WTC11 (cell line): Measurements from ENCODE around the gene RIF1. TPM values are rescaled to one million over a fixed set of nuclear protein-coding genes. Genes with fewer than 3 reads are reported as not detected.
A peak's percentile ranks its signal among the peaks of the same experiment; 100 is the strongest.

ENCODE experiments used
- CREB1 ChIP-seq: sonication (generic); formaldehyde crosslinking; IDR thresholded peaks from 2 replicates; pipeline ENCODE4 v1.8.0; 2023; ENCODE audit warnings: mild to moderate bottlenecking, missing genetic modification reagents
- ETV6 ChIP-seq: sonication (generic); formaldehyde crosslinking; IDR thresholded peaks from 2 replicates; pipeline ENCODE4 v1.8.1; 2022; ENCODE audit warnings: mild to moderate bottlenecking, missing genetic modification reagents
- GABPB1 ChIP-seq: sonication (generic); formaldehyde crosslinking; IDR thresholded peaks from 2 replicates; pipeline ENCODE4 v1.8.1; 2023; ENCODE audit warnings: mild to moderate bottlenecking, missing genetic modification reagents
- IRF2 ChIP-seq: sonication (generic); formaldehyde crosslinking; IDR thresholded peaks from 2 replicates; pipeline ENCODE4 v1.8.0; 2022; ENCODE audit warnings: low read depth, missing genetic modification reagents, borderline replicate concordance
- KAT7 ChIP-seq: sonication (generic); formaldehyde crosslinking; IDR thresholded peaks from 2 replicates; pipeline ENCODE4 v1.8.1; 2023; ENCODE audit warnings: missing genetic modification reagents, mild to moderate bottlenecking, borderline replicate concordance
- SP1 ChIP-seq: sonication (generic); formaldehyde crosslinking; conservative IDR thresholded peaks from 2 replicates; pipeline ENCODE4 v1.8.1; 2022; ENCODE audit warnings: missing genetic modification reagents
- TP53 ChIP-seq: sonication (generic); formaldehyde crosslinking; IDR thresholded peaks from 2 replicates; pipeline ENCODE4 v1.8.1; 2023; ENCODE audit warnings: mild to moderate bottlenecking, missing genetic modification reagents
- ZBTB21 ChIP-seq: sonication (generic); formaldehyde crosslinking; IDR thresholded peaks from 2 replicates; pipeline ENCODE4 v1.8.1; 2023; ENCODE audit warnings: mild to moderate bottlenecking, missing genetic modification reagents, borderline replicate concordance
- ZNF232 ChIP-seq: sonication (generic); formaldehyde crosslinking; IDR thresholded peaks from 2 replicates; pipeline ENCODE4 v1.8.0; 2022; ENCODE audit warnings: mild to moderate bottlenecking, missing genetic modification reagents
- ZNF423 ChIP-seq: fragments of 250-450 bp; sonication (Bioruptor Pico); IDR thresholded peaks from 2 replicates; pipeline ENCODE4 v2.1.2; 2022; ENCODE audit warnings: mild to moderate bottlenecking, moderate library complexity
- ZNF671 ChIP-seq: fragments of 250-450 bp; sonication (Bioruptor Pico); IDR thresholded peaks from 2 replicates; pipeline ENCODE4 v1.8.0; 2021; ENCODE audit warnings: mild to moderate bottlenecking
- total RNA-seq: library from RNA; stranded (reverse); gene quantifications from 3 replicates; pipeline ENCODE4 v1.2.3, GENCODE V29; 2021
- TF ChIP-seq, protein P1 (sequence below): sonication (generic); formaldehyde crosslinking; conservative IDR thresholded peaks from 2 replicates; pipeline ENCODE4 v1.8.1; 2023; ENCODE audit warnings: mild to moderate bottlenecking, low read depth, missing genetic modification reagents, moderate library complexity
- TF ChIP-seq, protein P2 (sequence below): sonication (generic); formaldehyde crosslinking; IDR thresholded peaks from 2 replicates; pipeline ENCODE4 v1.8.1; 2022; ENCODE audit warnings: mild to moderate bottlenecking, moderate library complexity, missing genetic modification reagents
- TF ChIP-seq, protein P3 (sequence below): sonication (generic); formaldehyde crosslinking; conservative IDR thresholded peaks from 2 replicates; pipeline ENCODE4 v1.8.1; 2022; ENCODE audit warnings: mild to moderate bottlenecking, missing genetic modification reagents
- TF ChIP-seq, protein P4 (sequence below): fragments of 250-450 bp; sonication (Bioruptor Pico); IDR thresholded peaks from 2 replicates; pipeline ENCODE4 v1.9.0; 2021; ENCODE audit warnings: mild to moderate bottlenecking, borderline replicate concordance
- TF ChIP-seq, protein P5 (sequence below): sonication (generic); formaldehyde crosslinking; IDR thresholded peaks from 2 replicates; pipeline ENCODE4 v1.8.0; 2022; ENCODE audit warnings: mild to moderate bottlenecking, missing genetic modification reagents
- TF ChIP-seq, protein P6 (sequence below): sonication (generic); formaldehyde crosslinking; IDR thresholded peaks from 2 replicates; pipeline ENCODE4 v1.8.1; 2022; ENCODE audit warnings: missing genetic modification reagents, borderline replicate concordance

RIF1 gene
- total RNA-seq, 1 experiment from 2014 or later: 96.9 TPM

DNA sequence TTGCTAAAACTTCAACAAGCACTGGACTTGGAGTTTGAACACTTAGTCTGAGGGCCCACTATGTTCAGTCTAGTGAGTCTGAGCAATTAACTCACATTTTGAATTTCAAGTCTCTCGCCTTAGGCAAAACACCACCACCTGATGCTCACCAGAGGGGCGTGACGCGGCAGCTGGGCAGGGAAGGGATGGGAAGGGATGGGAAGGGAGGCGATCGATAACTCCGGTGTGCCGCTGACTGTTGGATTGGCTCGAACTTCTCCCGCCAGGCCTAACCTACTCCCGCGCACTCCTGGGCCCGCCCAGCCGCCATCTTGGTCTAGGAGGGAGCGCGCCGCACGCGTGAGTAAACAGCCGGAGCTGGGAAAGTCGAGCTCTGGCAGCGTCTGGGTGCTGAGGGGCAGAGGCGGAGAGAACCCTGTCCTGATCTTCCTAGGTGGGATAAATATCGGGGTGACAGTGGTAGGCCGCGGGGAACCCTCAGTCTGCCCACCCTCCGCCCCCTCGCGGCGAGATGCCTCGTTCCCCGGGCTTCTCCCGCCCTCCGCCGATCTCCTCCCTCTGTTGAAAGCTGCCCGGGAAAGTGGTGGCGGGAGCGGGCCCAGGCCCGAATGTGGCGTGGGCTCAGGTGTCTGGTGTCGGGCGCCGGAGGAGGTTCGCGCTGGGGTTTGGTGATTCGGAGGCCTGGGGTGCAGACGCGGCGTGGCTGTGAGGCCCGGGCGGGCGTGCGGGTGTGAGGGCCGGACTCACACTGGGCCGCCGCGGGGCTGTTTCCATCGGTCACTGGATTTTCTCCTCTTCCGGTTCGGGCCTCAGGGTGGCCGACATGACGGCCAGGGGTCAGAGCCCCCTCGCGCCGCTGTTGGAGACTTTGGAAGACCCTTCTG, at the start of gene RIF1 (continued):
- TF ChIP-seq ZNF423 (CRISPR knock-in tag): peak; percentile 43
- peak; percentile 84 for TF ChIP-seq ETV6 (CRISPR knock-in tag)
- peak; percentile 65 for TF ChIP-seq GABPB1
- no peak for TF ChIP-seq ZNF671 (CRISPR knock-in tag)
- TF ChIP-seq, protein P1, sequence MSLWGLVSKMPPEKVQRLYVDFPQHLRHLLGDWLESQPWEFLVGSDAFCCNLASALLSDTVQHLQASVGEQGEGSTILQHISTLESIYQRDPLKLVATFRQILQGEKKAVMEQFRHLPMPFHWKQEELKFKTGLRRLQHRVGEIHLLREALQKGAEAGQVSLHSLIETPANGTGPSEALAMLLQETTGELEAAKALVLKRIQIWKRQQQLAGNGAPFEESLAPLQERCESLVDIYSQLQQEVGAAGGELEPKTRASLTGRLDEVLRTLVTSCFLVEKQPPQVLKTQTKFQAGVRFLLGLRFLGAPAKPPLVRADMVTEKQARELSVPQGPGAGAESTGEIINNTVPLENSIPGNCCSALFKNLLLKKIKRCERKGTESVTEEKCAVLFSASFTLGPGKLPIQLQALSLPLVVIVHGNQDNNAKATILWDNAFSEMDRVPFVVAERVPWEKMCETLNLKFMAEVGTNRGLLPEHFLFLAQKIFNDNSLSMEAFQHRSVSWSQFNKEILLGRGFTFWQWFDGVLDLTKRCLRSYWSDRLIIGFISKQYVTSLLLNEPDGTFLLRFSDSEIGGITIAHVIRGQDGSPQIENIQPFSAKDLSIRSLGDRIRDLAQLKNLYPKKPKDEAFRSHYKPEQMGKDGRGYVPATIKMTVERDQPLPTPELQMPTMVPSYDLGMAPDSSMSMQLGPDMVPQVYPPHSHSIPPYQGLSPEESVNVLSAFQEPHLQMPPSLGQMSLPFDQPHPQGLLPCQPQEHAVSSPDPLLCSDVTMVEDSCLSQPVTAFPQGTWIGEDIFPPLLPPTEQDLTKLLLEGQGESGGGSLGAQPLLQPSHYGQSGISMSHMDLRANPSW: no peak
- TF ChIP-seq, protein P2, sequence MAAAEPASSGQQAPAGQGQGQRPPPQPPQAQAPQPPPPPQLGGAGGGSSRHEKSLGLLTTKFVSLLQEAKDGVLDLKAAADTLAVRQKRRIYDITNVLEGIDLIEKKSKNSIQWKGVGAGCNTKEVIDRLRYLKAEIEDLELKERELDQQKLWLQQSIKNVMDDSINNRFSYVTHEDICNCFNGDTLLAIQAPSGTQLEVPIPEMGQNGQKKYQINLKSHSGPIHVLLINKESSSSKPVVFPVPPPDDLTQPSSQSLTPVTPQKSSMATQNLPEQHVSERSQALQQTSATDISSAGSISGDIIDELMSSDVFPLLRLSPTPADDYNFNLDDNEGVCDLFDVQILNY (CRISPR knock-in tag): peak; percentile 97
- no peak for TF ChIP-seq IRF2 (CRISPR knock-in tag)
- TF ChIP-seq, protein P3, sequence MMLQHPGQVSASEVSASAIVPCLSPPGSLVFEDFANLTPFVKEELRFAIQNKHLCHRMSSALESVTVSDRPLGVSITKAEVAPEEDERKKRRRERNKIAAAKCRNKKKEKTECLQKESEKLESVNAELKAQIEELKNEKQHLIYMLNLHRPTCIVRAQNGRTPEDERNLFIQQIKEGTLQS: no peak
- TF ChIP-seq, protein P4, sequence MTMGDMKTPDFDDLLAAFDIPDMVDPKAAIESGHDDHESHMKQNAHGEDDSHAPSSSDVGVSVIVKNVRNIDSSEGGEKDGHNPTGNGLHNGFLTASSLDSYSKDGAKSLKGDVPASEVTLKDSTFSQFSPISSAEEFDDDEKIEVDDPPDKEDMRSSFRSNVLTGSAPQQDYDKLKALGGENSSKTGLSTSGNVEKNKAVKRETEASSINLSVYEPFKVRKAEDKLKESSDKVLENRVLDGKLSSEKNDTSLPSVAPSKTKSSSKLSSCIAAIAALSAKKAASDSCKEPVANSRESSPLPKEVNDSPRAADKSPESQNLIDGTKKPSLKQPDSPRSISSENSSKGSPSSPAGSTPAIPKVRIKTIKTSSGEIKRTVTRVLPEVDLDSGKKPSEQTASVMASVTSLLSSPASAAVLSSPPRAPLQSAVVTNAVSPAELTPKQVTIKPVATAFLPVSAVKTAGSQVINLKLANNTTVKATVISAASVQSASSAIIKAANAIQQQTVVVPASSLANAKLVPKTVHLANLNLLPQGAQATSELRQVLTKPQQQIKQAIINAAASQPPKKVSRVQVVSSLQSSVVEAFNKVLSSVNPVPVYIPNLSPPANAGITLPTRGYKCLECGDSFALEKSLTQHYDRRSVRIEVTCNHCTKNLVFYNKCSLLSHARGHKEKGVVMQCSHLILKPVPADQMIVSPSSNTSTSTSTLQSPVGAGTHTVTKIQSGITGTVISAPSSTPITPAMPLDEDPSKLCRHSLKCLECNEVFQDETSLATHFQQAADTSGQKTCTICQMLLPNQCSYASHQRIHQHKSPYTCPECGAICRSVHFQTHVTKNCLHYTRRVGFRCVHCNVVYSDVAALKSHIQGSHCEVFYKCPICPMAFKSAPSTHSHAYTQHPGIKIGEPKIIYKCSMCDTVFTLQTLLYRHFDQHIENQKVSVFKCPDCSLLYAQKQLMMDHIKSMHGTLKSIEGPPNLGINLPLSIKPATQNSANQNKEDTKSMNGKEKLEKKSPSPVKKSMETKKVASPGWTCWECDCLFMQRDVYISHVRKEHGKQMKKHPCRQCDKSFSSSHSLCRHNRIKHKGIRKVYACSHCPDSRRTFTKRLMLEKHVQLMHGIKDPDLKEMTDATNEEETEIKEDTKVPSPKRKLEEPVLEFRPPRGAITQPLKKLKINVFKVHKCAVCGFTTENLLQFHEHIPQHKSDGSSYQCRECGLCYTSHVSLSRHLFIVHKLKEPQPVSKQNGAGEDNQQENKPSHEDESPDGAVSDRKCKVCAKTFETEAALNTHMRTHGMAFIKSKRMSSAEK (CRISPR knock-in tag): no peak
- TF ChIP-seq, protein P5, sequence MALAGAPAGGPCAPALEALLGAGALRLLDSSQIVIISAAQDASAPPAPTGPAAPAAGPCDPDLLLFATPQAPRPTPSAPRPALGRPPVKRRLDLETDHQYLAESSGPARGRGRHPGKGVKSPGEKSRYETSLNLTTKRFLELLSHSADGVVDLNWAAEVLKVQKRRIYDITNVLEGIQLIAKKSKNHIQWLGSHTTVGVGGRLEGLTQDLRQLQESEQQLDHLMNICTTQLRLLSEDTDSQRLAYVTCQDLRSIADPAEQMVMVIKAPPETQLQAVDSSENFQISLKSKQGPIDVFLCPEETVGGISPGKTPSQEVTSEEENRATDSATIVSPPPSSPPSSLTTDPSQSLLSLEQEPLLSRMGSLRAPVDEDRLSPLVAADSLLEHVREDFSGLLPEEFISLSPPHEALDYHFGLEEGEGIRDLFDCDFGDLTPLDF (CRISPR knock-in tag): no peak
- TF ChIP-seq SP1 (CRISPR knock-in tag): peak; percentile 96
- no peak for TF ChIP-seq CREB1 (CRISPR knock-in tag)
- no peak; the same call in 1 of the 2 replicates for TF ChIP-seq ZNF232 (CRISPR knock-in tag)
- TF ChIP-seq ZBTB21: no peak
- peak; percentile 65; the same call in 1 of the 2 replicates for TF ChIP-seq KAT7 (CRISPR knock-in tag)
- TF ChIP-seq, protein P6, sequence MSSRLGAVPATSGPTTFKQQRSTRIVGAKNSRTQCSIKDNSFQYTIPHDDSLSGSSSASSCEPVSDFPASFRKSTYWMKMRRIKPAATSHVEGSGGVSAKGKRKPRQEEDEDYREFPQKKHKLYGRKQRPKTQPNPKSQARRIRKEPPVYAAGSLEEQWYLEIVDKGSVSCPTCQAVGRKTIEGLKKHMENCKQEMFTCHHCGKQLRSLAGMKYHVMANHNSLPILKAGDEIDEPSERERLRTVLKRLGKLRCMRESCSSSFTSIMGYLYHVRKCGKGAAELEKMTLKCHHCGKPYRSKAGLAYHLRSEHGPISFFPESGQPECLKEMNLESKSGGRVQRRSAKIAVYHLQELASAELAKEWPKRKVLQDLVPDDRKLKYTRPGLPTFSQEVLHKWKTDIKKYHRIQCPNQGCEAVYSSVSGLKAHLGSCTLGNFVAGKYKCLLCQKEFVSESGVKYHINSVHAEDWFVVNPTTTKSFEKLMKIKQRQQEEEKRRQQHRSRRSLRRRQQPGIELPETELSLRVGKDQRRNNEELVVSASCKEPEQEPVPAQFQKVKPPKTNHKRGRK (CRISPR knock-in tag): no peak
- no peak for TF ChIP-seq TP53 (CRISPR knock-in tag)
